Right ventricle myocardium superior (tissue), 1 donor: Measurements from ENCODE around the gene ZBBX. TPM values are rescaled to one million over a fixed set of nuclear protein-coding genes. Genes with fewer than 3 reads are reported as not detected.
A peak's percentile ranks its signal among the peaks of the same experiment; 100 is the strongest.

ENCODE experiments used
- ATAC-seq: fragments of 200-7000 bp; cut with Tn5 transposase; one replicate; pipeline ENCODE4 v1.9.1; 2020; ENCODE audit warnings: mild to moderate bottlenecking; ENCODE audit not compliant: poor library complexity
- DNase-seq: peaks from one replicate; pipeline ENCODE4 v3.0.0-alpha.2; 2020
- intact Hi-C: fragments of 100-400 bp; cut with DNase I; formaldehyde crosslinking; loops from one replicate; pipeline ENCODE4 v1.11.2; 2022
- total RNA-seq: library from RNA; stranded (reverse); fragmentation: NEBNext Ultra II Directional; extraction: Animal tissue kit (Norgen Biotek cat#: 25700); gene quantifications from one replicate; pipeline ENCODE4 v1.2.1, GENCODE V29; 2021
- donor health status: DM: no; HTN: yes; CAD: no; lungs with severe emphysema.

ZBBX gene
- total RNA-seq, 1 donor from 2014 or later, result not detected

GRCh38 chr3:167209011-167209410, 171.1 kb downstream of the ZBBX start:
- DNase-seq (no peak), ATAC-seq (no peak)
- intact Hi-C loops, result no loop called here

GRCh38 chr3:167203062-167203461, 177.0 kb downstream of the ZBBX start:
- intact Hi-C loops, result no loop called here
- DNase-seq (no peak), ATAC-seq (peak; percentile 71)

GRCh38 chr3:167198949-167199600, 181.0 kb downstream of the ZBBX start:
- ATAC-seq, result no peak
- intact Hi-C loops, result no loop called here
- no peak for DNase-seq

Other genes with a start within 250 kb of the ZBBX start
- gene SERPINI2, start 93.7 kb upstream of the ZBBX start, total RNA-seq, result 0.40 TPM